GM12878 (cell line): ENCODE data around the gene TCP1.

ENCODE experiments used
- CREB1 ChIP-seq: IDR thresholded peaks from 2 replicates; pipeline ENCODE4 v1.6.1; 2012; ENCODE audit warnings: low read depth, mild to moderate bottlenecking, inconsistent platforms
- EED ChIP-seq: sonication (generic); IDR thresholded peaks from 2 replicates; pipeline ENCODE4 v1.6.1; 2016; ENCODE audit warnings: antibody characterized with exemption, low read depth
- ELK1 ChIP-seq: IDR thresholded peaks from 2 replicates; pipeline ENCODE4 v1.6.1; 2012; ENCODE audit warnings: low read depth, low read length, improper control_type of control experiment
- GABPA ChIP-seq: IDR thresholded peaks from 2 replicates; pipeline ENCODE4 v1.6.1; 2014; ENCODE audit warnings: antibody characterized with exemption, low read depth, mild to moderate bottlenecking, inconsistent platforms
- MEF2A ChIP-seq: IDR thresholded peaks from 2 replicates; pipeline ENCODE4 v1.6.1; 2011; ENCODE audit warnings: low read depth, mild to moderate bottlenecking, low read length, moderate library complexity; ENCODE audit not compliant: insufficient read depth
- MXI1 ChIP-seq: fragments of 150-350 bp; IDR thresholded peaks from 2 replicates; pipeline ENCODE4 v1.6.1; 2011; ENCODE audit warnings: low read depth, mild to moderate bottlenecking, inconsistent platforms, low read length, improper control_type of control experiment
- NFYB ChIP-seq: IDR thresholded peaks from 2 replicates; pipeline ENCODE4 v1.6.1; 2011; ENCODE audit warnings: low read depth, mild to moderate bottlenecking, low read length, improper control_type of control experiment, moderate library complexity; ENCODE audit not compliant: insufficient read depth
- POLR2A ChIP-seq: IDR thresholded peaks from 2 replicates; pipeline ENCODE4 v1.6.1; 2011; ENCODE audit warnings: low read depth, mild to moderate bottlenecking, low read length
- RFX5 ChIP-seq: IDR thresholded peaks from 2 replicates; pipeline ENCODE4 v1.6.1; 2011; ENCODE audit warnings: low read depth, low read length, improper control_type of control experiment
- SMC3 ChIP-seq: IDR thresholded peaks from 2 replicates; pipeline ENCODE4 v1.6.1; 2011; ENCODE audit warnings: low read length, improper control_type of control experiment, borderline replicate concordance
- ZBTB33 ChIP-seq: fragments of 450-650 bp; IDR thresholded peaks from 2 replicates; pipeline ENCODE4 v1.6.1; 2017; ENCODE audit warnings: mild to moderate bottlenecking
- TF ChIP-seq, protein P1 (sequence below), 3 experiments: IDR thresholded peaks in 2 of 3; conservative IDR thresholded peaks in 1 of 3; 2 replicates each; pipeline ENCODE4 v1.5.1; 2011; ENCODE audit warnings: low read depth in 3 of 3, low read length in 3 of 3, mild to moderate bottlenecking in 3 of 3, control low read depth in 2 of 3, moderate library complexity in 2 of 3, inconsistent platforms in 1 of 3, mixed read lengths in 1 of 3; ENCODE audit not compliant: control insufficient read depth in 2 of 3, insufficient read depth in 1 of 3; ENCODE audit errors: extremely low read depth in 1 of 3

DNA sequence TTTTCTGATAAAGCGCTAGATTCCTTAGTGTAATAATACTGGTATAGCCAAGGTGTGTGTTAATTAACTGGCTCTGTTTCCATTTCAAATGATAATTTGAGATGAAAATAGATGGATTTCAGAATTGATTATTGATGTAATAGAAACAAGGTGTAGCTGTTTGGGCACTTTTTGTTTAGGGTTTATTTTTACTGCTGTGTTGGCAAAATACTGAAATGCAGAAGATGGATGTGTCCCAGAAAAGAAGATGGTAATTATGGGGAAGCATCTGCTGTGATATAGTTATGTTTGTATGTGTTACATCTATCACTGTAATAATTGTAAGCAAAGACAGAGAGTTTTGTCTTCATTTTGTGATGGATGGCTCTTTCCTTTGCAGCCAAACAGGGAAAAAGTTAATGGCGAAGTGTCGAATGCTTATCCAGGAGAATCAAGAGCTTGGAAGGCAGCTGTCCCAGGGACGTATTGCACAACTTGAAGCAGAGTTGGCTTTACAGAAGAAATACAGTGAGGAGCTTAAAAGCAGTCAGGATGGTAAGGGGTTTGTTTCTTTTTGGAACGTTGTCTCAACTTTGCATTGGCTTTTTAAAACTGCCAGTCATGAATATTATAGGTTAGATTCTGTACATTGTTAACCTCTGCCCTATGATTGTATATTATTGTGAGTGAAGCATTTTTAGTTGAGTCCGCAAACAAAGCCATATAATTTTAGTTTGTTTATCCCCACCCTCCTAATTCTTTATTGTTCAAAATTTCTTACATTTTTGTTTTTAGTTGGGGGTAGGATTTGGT lies 36.1 kb downstream of the TCP1 start:
- no peak for TF ChIP-seq MXI1
- no peak for TF ChIP-seq CREB1
- no peak for TF ChIP-seq SMC3
- no peak for TF ChIP-seq RFX5
- TF ChIP-seq, protein P1, sequence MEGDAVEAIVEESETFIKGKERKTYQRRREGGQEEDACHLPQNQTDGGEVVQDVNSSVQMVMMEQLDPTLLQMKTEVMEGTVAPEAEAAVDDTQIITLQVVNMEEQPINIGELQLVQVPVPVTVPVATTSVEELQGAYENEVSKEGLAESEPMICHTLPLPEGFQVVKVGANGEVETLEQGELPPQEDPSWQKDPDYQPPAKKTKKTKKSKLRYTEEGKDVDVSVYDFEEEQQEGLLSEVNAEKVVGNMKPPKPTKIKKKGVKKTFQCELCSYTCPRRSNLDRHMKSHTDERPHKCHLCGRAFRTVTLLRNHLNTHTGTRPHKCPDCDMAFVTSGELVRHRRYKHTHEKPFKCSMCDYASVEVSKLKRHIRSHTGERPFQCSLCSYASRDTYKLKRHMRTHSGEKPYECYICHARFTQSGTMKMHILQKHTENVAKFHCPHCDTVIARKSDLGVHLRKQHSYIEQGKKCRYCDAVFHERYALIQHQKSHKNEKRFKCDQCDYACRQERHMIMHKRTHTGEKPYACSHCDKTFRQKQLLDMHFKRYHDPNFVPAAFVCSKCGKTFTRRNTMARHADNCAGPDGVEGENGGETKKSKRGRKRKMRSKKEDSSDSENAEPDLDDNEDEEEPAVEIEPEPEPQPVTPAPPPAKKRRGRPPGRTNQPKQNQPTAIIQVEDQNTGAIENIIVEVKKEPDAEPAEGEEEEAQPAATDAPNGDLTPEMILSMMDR (IDR thresholded peaks at IDR 0.05 in 2 of 3, conservative IDR thresholded peaks at IDR 0.05 in 1 of 3; ENCODE audit: control insufficient read depth in 2 of 3, extremely low read depth in 1 of 3, insufficient read depth in 1 of 3, low read depth in 3 of 3, low read length in 3 of 3), result no peak
- TF ChIP-seq ELK1, result no peak
- TF ChIP-seq ZBTB33, result no peak
- TF ChIP-seq POLR2A, result no peak
- no peak for TF ChIP-seq NFYB
- no peak for TF ChIP-seq GABPA
- no peak for TF ChIP-seq EED
- no peak for TF ChIP-seq MEF2A
